C4-2B (cell line): ENCODE measurements around the gene SAGE1.
"Not testable (repeated sequence)": the region's sequence is repeated elsewhere in the genome, so short reads cannot be mapped to it uniquely, and the experiment has no call there.

Experiments used
- CTCF ChIP-seq: fragments of 450-650 bp; conservative IDR thresholded peaks from 2 replicates; pipeline ENCODE4 v1.5.1; 2017; ENCODE audit warnings: mild to moderate bottlenecking
- ZFX ChIP-seq: fragments of 450-650 bp; IDR thresholded peaks from 2 replicates; pipeline ENCODE4 v1.6.1; 2017

GRCh38 chrX:135882741-135883140, 10.8 kb upstream of the SAGE1 start:
- not testable (repeated sequence) for TF ChIP-seq CTCF, ZFX
